Tibial artery (tissue), 4 donors: ENCODE data around the gene EVA1C.
A peak's percentile ranks its signal among the peaks of the same experiment; 100 is the strongest.

ENCODE experiments used
- DNase-seq, 2 donors: peaks; one replicate each; pipeline ENCODE4 v3.0.0-alpha.2; 2019
- H3K27ac ChIP-seq, 2 donors: fragments of 200-600 bp; sonication (generic) in 1 of 2; 1 replicate in 1 of 2; 2 replicates in 1 of 2; pipeline ENCODE4 v1.5.1; 2018 to 2019; ENCODE audit warnings: mild to moderate bottlenecking in 1 of 2
- H3K27me3 ChIP-seq, 2 donors: fragments of 200-600 bp; sonication (generic) in 1 of 2; one replicate each; pipeline versions ENCODE4 v1.5.1 to v1.6.0; 2016 to 2019
- H3K36me3 ChIP-seq, 3 donors: fragments of 200-600 bp; sonication (generic) in 2 of 3; one replicate each; pipeline ENCODE4 v1.5.1; 2016 to 2019; ENCODE audit warnings: mild to moderate bottlenecking in 2 of 3
- H3K4me1 ChIP-seq, 4 donors: fragments of 200-600 bp; sonication (generic) in 2 of 4; 1 replicate in 3 of 4; 2 replicates in 1 of 4; pipeline ENCODE4 v1.5.1; 2016 to 2019
- H3K4me3 ChIP-seq, 2 donors: fragments of 200-600 bp; sonication (generic) in 1 of 2; 1 replicate in 1 of 2; 2 replicates in 1 of 2; pipeline ENCODE4 v1.5.1; 2018 to 2019; ENCODE audit warnings: mild to moderate bottlenecking in 2 of 2
- H3K9me3 ChIP-seq, 3 donors: fragments of 200-600 bp; sonication (generic) in 1 of 3; one replicate each; pipeline ENCODE4 v1.5.1; 2016 to 2019
- intact Hi-C: fragments of 100-400 bp; cut with DNase I; formaldehyde crosslinking; loops from one replicate; pipeline ENCODE4 v1.15.0; 2023; ENCODE audit warnings: low total_unique reads
- TF ChIP-seq, protein P1 (sequence below), 2 experiments: fragments of 200-600 bp in 1 of 2; fragments of 450-650 bp in 1 of 2; IDR thresholded peaks; one replicate each; pipeline ENCODE4 v1.5.1; 2017 to 2019; ENCODE audit warnings: antibody characterized with exemption in 2 of 2, mild to moderate bottlenecking in 1 of 2, moderate library complexity in 1 of 2

Gene EVA1C

DNA sequence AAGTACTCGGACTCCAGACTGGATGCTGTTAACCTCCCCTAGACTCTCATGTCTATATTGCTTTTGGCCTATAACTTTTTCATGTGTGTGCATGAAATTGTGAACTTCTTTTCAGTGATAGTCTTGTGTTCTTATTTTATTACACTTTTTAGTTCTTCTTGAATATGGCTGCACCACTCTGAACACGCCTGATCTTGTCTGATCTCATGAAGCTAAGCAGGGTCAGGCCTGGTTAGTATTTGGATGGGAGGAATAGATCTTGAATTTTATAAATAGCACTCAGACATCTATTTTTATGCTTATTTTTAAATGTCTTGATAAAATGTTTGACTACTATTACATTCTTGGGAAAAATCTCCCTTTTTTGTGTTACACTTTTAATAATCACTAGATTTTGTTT is 150.4 kb downstream of the EVA1C start:
- TF ChIP-seq, protein P1, sequence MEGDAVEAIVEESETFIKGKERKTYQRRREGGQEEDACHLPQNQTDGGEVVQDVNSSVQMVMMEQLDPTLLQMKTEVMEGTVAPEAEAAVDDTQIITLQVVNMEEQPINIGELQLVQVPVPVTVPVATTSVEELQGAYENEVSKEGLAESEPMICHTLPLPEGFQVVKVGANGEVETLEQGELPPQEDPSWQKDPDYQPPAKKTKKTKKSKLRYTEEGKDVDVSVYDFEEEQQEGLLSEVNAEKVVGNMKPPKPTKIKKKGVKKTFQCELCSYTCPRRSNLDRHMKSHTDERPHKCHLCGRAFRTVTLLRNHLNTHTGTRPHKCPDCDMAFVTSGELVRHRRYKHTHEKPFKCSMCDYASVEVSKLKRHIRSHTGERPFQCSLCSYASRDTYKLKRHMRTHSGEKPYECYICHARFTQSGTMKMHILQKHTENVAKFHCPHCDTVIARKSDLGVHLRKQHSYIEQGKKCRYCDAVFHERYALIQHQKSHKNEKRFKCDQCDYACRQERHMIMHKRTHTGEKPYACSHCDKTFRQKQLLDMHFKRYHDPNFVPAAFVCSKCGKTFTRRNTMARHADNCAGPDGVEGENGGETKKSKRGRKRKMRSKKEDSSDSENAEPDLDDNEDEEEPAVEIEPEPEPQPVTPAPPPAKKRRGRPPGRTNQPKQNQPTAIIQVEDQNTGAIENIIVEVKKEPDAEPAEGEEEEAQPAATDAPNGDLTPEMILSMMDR (IDR thresholded peaks at IDR 0.05) = no peak
- Histone ChIP-seq H3K36me3 (no peaks in the 10 kb centered on the region), H3K4me1 (peaks cover 0 to 17% (median 0%) of the 10 kb centered on the region in 4 donors), H3K9me3 (no peaks in the 10 kb centered on the region), H3K27ac (peak overlapping the region; percentile 31 to 32), H3K27me3 (no peaks in the 10 kb centered on the region), H3K4me3 (no peak overlapping the region)
- no peak for DNase-seq
- intact Hi-C loops = no loop called here
